Measurements from ENCODE around the gene OR4D6.
"Not testable (repeated sequence)": the region's sequence is repeated elsewhere in the genome, so short reads cannot be mapped to it uniquely, and the experiment has no call there.

OR4D6 gene

GRCh38 chr11:59456661-59457060 is at the start of gene OR4D6:
Gene OR4D6 (plus strand): TSS chr11:59456961. CDS start chr11:59456961, 0 bp downstream.
- no peak for DNase-seq

GRCh38 chr11:59413646-59414045 is 43.1 kb upstream of the OR4D6 start:
- no peak for DNase-seq

DNA sequence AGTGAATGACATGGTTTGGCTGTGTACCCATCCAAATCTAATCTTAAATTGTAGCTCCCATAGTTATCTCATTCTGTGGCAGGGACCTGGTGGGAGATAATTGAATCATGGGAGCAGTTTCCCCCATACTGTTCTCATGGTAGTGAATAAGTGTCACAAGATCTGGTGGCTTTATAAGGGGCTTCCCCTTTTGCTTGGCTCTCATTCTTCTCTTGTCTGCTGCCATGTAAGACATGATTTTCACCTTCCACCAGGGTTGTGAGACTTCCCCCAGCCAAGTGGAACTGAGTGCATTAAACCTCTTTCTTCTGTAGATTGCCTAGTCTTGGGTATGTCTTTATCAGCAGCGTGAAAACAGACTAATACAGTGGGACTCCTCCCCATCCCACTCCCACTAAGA is 41.6 kb upstream of the OR4D6 start:
- DNase-seq: no peak

DNA sequence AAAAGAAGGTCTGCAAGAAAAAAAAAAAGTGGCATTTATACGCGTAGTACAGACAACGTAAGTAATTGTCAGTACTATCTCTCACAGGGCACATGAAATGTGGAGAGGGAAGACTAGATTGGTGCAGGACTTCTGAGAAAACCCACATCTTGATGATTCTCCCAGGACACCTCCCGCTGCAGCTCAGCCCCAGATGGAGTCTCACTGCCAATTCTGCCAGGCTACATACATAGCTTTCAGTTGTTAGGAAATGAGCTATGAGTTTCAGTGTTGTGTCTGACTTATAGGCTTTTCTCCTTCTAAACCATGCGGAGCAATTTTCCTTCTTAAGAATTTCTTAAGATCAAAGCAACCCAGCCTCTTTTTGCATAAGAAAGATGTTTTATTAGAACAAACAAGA is 40.1 kb upstream of the OR4D6 start:
- no peak for DNase-seq

DNA sequence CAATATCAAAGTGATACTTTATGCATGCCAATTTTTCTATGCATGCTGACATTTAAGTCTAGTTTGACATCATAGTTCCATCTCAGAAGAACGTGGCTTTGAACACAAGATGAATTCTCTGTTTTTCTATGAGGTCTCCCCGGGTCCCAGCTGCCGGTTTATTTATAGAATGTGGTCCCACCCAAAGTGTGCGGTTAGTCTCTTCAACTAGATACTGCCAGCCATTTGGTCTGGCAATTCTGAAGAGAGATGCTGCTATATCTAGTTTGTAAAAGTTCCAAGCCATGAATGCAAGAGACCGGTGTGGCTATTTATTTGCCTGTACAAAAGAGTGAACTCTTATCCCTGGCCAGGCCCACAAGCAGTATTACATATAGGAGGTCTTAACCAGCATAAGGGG is 39.7 kb upstream of the OR4D6 start:
- DNase-seq: no peak

DNA sequence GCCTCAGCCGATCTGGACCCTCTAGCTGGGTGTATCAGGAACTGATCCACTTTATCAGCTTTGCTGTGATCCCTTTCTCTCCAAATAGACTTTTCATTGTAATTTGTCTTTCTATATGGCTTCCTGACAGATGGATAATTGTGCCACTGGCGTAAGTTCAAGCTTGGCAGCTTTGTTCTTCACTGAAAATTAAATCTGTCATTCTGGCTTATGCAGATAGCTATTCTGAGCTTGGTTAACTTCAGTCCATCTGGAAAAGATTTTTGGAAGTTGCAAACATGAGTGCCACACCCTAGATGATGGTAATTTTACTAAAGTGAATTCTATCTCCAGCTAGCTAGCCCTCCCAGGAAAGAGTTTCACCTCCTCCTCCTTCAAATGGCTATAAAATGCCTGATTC is 38.6 kb upstream of the OR4D6 start:
- no peak for DNase-seq

GRCh38 chr11:59423835-59424234 is 32.9 kb upstream of the OR4D6 start:
- no peak for DNase-seq

DNA sequence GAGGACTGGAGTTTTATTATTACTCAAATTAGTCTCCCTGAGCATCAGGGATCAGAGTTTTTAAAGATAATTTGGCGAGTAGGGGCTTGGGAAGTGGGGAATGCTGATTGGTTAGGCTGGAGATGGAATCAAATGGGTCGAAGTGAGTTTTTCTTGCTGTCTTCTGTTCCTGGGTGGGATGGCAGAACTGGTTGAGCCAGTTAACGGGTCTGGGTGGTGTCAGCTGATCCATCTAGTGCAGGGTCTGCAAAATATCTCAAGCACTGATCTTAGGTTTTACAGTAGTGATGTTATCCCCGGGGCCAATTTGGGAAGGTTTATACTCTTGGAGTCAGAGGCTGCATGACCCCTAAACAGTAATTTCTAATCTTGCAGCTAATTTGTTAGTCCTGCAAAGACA is 31.6 kb upstream of the OR4D6 start:
- DNase-seq: no peak

DNA sequence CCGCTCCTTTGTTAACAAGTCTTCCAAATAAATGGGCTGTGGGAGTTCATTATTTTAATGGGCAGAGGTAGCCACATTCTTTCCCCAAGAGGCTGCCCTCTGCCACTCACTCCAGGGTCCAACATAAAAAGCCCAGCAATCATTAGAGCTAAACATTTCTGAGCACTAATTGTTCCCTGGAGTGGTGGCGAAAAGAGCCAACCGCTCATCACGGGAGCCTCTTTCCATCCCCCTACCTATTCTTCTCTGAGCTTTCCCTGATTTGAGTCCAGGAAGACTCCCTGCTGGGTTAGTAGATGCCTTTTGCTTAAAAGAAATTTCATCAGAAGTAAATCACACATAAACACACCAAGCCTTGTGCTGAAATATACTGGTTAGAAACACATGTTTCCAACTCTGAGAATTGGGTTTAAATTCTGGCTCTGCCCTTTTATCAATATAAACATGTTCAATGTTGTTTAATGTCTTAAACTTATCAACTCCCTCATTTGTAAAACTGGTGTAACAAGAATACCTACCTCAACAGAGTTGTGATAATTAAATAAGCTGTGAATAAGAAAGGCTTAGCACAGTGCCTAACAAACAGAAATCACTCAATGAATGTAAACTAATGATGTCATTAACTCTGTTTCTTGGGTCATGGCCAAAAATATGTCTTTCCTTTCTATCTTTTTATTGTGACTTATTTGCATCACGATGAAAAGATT is 30.2 kb upstream of the OR4D6 start, which contains the start of gene OR5A2:
Gene OR5A2, minus strand, starts transcription at position 53 of the 707 bp plus-strand sequence. CDS start 3,460 bp downstream, outside the sequence.
- DNase-seq: no peak

DNA sequence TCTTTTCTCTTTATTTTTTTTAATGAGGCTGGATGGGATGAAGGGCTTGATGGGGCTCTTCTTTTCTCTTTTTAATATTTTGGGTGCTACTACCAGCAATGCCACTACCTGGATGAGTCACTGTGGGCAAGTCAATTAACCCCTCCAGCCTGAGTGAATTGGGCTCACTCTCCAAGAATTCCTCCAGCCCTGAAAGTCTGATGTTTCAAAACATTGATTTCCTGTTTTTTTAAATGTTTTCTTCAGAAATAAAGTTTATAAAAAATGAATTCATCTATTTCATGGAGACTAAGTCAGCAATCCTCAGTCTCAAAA is 29.7 kb upstream of the OR4D6 start:
- DNase-seq: no peak

- no peak for DNase-seq
These were observed 26.7 kb upstream of the OR4D6 start for GRCh38 chr11:59429924-59430516.

GRCh38 chr11:59436169-59436568 is 20.6 kb upstream of the OR4D6 start, which contains the start of gene OR5A1:
Gene OR5A1 (plus strand): TSS chr11:59436469. CDS start chr11:59443169, 6,700 bp downstream.
- DNase-seq: no peak

- DNase-seq: no peak
These were observed 19.0 kb upstream of the OR4D6 start for GRCh38 chr11:59437770-59438169.

GRCh38 chr11:59445624-59446023 is 11.1 kb upstream of the OR4D6 start:
- DNase-seq: not testable (repeated sequence)

- no peak for DNase-seq
These were observed 8.3 kb upstream of the OR4D6 start for GRCh38 chr11:59448484-59448883.

- no peak for DNase-seq
These were observed 3.2 kb downstream of the OR4D6 start for GRCh38 chr11:59459916-59460315.

- no peak for DNase-seq
These were observed 6.5 kb downstream of the OR4D6 start for GRCh38 chr11:59463190-59463641.

DNA sequence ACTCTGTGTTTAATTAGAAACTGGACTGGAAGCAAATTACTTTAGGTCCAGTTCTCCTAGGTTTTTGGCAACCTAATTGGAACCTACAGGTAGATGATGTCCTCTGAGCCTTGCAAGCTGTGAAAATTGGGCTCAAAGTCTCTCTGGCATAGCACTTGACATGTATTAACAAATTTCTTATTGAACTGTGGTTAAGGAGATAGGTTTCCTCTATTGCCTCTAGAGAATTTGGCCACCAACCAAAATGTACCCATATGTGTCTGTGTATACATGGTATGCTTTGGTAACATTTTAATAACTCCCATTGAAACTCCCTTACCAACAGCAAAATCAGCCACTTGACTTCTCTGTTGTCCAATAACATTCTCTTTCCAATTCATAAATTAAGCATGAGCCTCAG is 16.3 kb downstream of the OR4D6 start, which contains the start of gene OR4D10:
Gene OR4D10, plus strand, starts transcription at position 301 of the 400 bp plus-strand sequence. CDS start 4,115 bp downstream, outside the sequence.
- DNase-seq: no peak

GRCh38 chr11:59475176-59475575 is 18.4 kb downstream of the OR4D6 start:
- DNase-seq: no peak

DNA sequence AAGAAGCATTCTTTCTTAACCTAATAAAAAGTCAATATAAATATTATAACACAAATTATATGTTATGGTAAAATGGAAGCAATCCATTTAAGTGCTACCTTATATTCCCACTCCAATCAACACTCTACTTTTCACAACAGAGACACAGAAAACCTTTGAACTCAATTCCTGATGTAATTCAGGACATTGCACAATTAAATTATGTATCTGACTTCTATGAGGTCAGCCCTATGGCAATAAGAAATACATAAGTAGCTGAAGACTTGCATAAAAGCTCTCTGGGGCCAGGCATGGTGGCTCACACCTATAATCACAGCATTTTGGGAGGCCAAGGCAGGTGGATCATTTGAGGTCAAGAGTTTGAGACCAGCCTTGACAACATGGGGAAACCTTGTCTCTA is 23.1 kb downstream of the OR4D6 start:
- no peak for DNase-seq

- DNase-seq: no peak
These were observed 23.6 kb downstream of the OR4D6 start for GRCh38 chr11:59480359-59480758.

GRCh38 chr11:59501931-59502330 is 45.2 kb downstream of the OR4D6 start:
- DNase-seq: no peak

DNA sequence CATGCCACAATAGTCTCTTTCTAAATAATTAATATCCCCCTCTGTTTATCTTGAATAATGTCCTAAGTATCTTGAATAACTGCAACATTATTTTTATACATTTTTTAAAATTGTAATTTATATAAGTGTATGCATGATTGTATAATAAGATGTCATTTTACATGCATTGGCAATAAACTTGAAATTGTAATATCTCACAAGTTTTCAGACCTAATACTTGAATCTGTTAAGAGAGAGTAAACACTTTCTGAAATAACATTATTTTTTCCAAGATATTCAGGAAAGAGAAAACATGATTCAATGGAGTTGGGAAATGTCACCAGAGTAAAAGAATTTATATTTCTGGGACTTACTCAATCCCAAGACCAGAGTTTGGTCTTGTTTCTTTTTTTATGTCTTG is 46.5 kb downstream of the OR4D6 start, which contains the start of gene OR4D11:
Gene OR4D11, plus strand, starts transcription at position 301 of the 400 bp plus-strand sequence. Its CDS starts 0 bp downstream, at position 301.
- no peak for DNase-seq

Measured in cortex of kidney (tissue), 1 donor.